HL-60 (cell line): Measurements from ENCODE around the gene USP32.

Experiments
- GABPA ChIP-seq: IDR thresholded peaks from 2 replicates; pipeline ENCODE4 v1.6.1; 2012; ENCODE audit warnings: low read depth
- POLR2AphosphoS5 ChIP-seq: IDR thresholded peaks from 2 replicates; pipeline ENCODE4 v1.6.1; 2012; ENCODE audit warnings: low read depth
- SPI1 ChIP-seq: IDR thresholded peaks from 2 replicates; pipeline ENCODE4 v1.6.1; 2012; ENCODE audit warnings: low read depth, mild to moderate bottlenecking, borderline replicate concordance
- TF ChIP-seq, protein P1 (sequence below): IDR thresholded peaks from one replicate; pipeline ENCODE4 v1.5.1; 2011; ENCODE audit warnings: low read length, control low read depth, inconsistent platforms; ENCODE audit not compliant: insufficient read depth
- TF ChIP-seq, protein P2 (sequence below): IDR thresholded peaks from 2 replicates; pipeline ENCODE4 v1.6.1; 2012; ENCODE audit warnings: low read depth; ENCODE audit not compliant: insufficient replicate concordance

DNA sequence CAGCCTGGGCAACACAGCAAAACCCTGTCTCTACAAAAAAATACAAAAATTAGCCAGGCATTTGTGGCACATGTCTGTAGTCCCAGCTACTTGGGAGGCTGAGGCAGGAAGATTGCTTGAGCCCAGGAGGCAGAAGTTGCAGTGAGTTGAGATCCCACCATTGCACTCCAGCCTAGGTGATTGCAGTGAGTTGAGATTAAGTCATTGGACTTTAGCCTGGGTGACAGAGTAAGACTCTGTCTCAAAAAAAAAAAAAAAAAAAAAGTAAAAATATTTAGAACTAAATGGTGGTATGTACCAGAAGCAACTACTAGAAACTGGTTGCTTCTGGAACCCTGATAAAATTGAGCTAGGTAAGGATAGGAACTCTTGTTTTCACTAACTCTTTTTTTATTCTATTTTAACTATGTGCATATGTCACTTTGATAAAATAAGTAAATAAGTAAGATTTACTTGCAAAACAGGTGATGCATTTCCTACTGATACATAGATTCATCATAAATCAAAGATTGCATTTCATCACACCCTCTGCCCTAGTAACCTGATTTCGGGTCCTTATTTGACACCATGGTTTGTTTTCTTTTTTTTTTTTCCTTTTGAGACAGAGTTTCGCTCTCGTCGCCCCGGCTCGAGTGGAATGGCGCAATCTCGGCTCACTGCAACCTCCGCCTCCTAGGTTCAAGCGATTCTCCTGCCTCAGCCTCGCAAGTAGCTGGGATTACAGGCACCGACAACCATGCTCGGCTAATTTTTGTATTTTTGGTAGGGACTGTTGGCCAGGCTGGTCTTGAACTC is 66.0 kb downstream of the USP32 start:
- TF ChIP-seq, protein P1, sequence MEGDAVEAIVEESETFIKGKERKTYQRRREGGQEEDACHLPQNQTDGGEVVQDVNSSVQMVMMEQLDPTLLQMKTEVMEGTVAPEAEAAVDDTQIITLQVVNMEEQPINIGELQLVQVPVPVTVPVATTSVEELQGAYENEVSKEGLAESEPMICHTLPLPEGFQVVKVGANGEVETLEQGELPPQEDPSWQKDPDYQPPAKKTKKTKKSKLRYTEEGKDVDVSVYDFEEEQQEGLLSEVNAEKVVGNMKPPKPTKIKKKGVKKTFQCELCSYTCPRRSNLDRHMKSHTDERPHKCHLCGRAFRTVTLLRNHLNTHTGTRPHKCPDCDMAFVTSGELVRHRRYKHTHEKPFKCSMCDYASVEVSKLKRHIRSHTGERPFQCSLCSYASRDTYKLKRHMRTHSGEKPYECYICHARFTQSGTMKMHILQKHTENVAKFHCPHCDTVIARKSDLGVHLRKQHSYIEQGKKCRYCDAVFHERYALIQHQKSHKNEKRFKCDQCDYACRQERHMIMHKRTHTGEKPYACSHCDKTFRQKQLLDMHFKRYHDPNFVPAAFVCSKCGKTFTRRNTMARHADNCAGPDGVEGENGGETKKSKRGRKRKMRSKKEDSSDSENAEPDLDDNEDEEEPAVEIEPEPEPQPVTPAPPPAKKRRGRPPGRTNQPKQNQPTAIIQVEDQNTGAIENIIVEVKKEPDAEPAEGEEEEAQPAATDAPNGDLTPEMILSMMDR: no peak
- TF ChIP-seq POLR2AphosphoS5 (no peak), GABPA (no peak), SPI1 (no peak)
- TF ChIP-seq, protein P2, sequence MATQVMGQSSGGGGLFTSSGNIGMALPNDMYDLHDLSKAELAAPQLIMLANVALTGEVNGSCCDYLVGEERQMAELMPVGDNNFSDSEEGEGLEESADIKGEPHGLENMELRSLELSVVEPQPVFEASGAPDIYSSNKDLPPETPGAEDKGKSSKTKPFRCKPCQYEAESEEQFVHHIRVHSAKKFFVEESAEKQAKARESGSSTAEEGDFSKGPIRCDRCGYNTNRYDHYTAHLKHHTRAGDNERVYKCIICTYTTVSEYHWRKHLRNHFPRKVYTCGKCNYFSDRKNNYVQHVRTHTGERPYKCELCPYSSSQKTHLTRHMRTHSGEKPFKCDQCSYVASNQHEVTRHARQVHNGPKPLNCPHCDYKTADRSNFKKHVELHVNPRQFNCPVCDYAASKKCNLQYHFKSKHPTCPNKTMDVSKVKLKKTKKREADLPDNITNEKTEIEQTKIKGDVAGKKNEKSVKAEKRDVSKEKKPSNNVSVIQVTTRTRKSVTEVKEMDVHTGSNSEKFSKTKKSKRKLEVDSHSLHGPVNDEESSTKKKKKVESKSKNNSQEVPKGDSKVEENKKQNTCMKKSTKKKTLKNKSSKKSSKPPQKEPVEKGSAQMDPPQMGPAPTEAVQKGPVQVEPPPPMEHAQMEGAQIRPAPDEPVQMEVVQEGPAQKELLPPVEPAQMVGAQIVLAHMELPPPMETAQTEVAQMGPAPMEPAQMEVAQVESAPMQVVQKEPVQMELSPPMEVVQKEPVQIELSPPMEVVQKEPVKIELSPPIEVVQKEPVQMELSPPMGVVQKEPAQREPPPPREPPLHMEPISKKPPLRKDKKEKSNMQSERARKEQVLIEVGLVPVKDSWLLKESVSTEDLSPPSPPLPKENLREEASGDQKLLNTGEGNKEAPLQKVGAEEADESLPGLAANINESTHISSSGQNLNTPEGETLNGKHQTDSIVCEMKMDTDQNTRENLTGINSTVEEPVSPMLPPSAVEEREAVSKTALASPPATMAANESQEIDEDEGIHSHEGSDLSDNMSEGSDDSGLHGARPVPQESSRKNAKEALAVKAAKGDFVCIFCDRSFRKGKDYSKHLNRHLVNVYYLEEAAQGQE: no peak
